GM12891 (cell line): ENCODE measurements around the gene TMEM37.

Experiments
- POLR2A ChIP-seq: IDR thresholded peaks from 2 replicates; pipeline ENCODE4 v1.6.1; 2011; ENCODE audit warnings: low read depth, low read length, control low read depth
- POLR2AphosphoS5 ChIP-seq: IDR thresholded peaks from 2 replicates; pipeline ENCODE4 v1.6.1; 2011; ENCODE audit warnings: low read depth, low read length, control low read depth
- SPI1 ChIP-seq: IDR thresholded peaks from 2 replicates; pipeline ENCODE4 v1.6.1; 2011; ENCODE audit warnings: low read depth, low read length, control low read depth
- TAF1 ChIP-seq: IDR thresholded peaks from 2 replicates; pipeline ENCODE4 v1.6.1; 2011; ENCODE audit warnings: low read depth, low read length, control low read depth

DNA sequence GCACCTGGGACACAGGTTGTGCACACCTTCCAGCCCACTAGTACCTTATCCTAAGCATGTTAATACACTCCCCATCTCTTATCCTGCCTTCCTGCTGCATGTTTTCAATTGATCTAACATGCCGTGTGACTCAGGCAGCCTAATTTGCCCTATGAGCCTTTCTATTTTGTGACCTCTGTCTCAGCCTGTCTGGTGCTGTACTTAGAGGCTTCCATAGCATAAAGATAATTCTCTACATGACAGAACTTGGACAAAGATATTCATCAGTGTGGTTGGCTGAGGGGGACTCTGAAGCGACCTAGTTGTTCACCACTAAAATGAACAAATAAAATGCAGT, 8.6 kb upstream of the TMEM37 start:
- TF ChIP-seq POLR2A (no peak), TAF1 (no peak), POLR2AphosphoS5 (no peak), SPI1 (no peak)
